H1 (cell line): ENCODE results near the gene PCDHB12.
"Not testable (repeated sequence)": the region's sequence is repeated elsewhere in the genome, so short reads cannot be mapped to it uniquely, and the experiment has no call there.

Experiments
- CEBPB ChIP-seq: IDR thresholded peaks from 2 replicates; pipeline ENCODE4 v1.6.1; 2012; ENCODE audit warnings: low read depth, low read length
- CTCF ChIP-seq, 3 experiments: IDR thresholded peaks; 1 replicate in 2 of 3; 2 replicates in 1 of 3; pipeline versions ENCODE4 v1.5.1 to v1.6.1; 2011; ENCODE audit warnings: low read length in 3 of 3, mild to moderate bottlenecking in 3 of 3, inconsistent platforms in 2 of 3, low read depth in 1 of 3, moderate library complexity in 1 of 3; ENCODE audit not compliant: insufficient read depth in 1 of 3; ENCODE audit errors: control extremely low read depth in 1 of 3
- EGR1 ChIP-seq: IDR thresholded peaks from 2 replicates; pipeline ENCODE4 v1.6.1; 2011; ENCODE audit warnings: low read depth, low read length, borderline replicate concordance
- EP300 ChIP-seq, 2 experiments: IDR thresholded peaks; 1 replicate in 1 of 2; 2 replicates in 1 of 2; pipeline ENCODE4 v1.6.1; 2011 to 2012; ENCODE audit warnings: low read depth in 2 of 2, low read length in 2 of 2, mild to moderate bottlenecking in 2 of 2, borderline replicate concordance in 1 of 2, inconsistent platforms in 1 of 2, moderate library complexity in 1 of 2
- GABPA ChIP-seq: IDR thresholded peaks from 2 replicates; pipeline ENCODE4 v1.6.1; 2011; ENCODE audit warnings: mild to moderate bottlenecking, low read length, moderate library complexity, borderline replicate concordance; ENCODE audit not compliant: insufficient read depth
- HDAC2 ChIP-seq, 2 experiments: fragments of 300-600 bp in 1 of 2; sonication (generic) in 1 of 2; IDR thresholded peaks; 2 replicates each; pipeline ENCODE4 v1.6.1; 2011 to 2012; ENCODE audit warnings: low read depth in 2 of 2, low read length in 2 of 2, mild to moderate bottlenecking in 2 of 2, moderate library complexity in 2 of 2, borderline replicate concordance in 1 of 2, inconsistent platforms in 1 of 2
- POLR2A ChIP-seq, 2 experiments: IDR thresholded peaks; 1 replicate in 1 of 2; 2 replicates in 1 of 2; pipeline ENCODE4 v1.6.1; 2011; ENCODE audit warnings: low read depth in 2 of 2, low read length in 2 of 2, mild to moderate bottlenecking in 2 of 2; ENCODE audit errors: control extremely low read depth in 1 of 2
- POU5F1 ChIP-seq: IDR thresholded peaks from 2 replicates; pipeline ENCODE4 v1.6.1; 2011; ENCODE audit warnings: low read depth, mild to moderate bottlenecking, low read length, moderate library complexity
- SRF ChIP-seq: IDR thresholded peaks from 2 replicates; pipeline ENCODE4 v1.6.1; 2011; ENCODE audit warnings: mild to moderate bottlenecking, low read depth, low read length, moderate library complexity
- SUZ12 ChIP-seq: fragments of 200-600 bp; sonication (generic); IDR thresholded peaks from 2 replicates; pipeline ENCODE4 v1.6.1; 2012; ENCODE audit warnings: mild to moderate bottlenecking, inconsistent platforms, low read length, moderate library complexity, mixed read lengths
- TF ChIP-seq, protein P1 (sequence below): fragments of 300-600 bp; sonication (generic); IDR thresholded peaks from 2 replicates; pipeline ENCODE4 v1.7.1; 2012; ENCODE audit warnings: low read length, moderate library complexity, mild to moderate bottlenecking, inconsistent platforms; ENCODE audit not compliant: insufficient replicate concordance

DNA sequence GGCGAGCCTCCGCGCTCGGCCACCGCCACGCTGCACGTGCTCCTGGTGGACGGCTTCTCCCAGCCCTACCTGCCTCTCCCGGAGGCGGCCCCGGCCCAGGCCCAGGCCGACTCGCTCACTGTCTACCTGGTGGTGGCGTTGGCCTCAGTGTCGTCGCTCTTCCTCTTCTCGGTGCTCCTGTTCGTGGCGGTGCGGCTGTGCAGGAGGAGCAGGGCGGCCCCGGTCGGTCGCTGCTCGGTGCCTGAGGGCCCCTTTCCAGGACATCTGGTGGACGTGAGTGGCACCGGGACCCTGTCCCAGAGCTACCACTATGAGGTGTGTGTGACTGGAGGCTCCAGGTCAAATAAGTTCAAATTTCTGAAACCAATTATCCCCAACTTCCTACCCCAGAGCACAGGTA is 2.3 kb downstream of the PCDHB12 start:
- TF ChIP-seq EGR1; CTCF (IDR thresholded peaks at IDR 0.05; ENCODE audit: control extremely low read depth in 1 of 3, insufficient read depth in 1 of 3, low read depth in 1 of 3, low read length in 3 of 3); POLR2A (IDR thresholded peaks at IDR 0.05; ENCODE audit: control extremely low read depth in 1 of 2, low read depth in 2 of 2, low read length in 2 of 2); EP300 (IDR thresholded peaks at IDR 0.05; ENCODE audit: borderline replicate concordance in 1 of 2, low read depth in 2 of 2, low read length in 2 of 2); GABPA; POU5F1; HDAC2 (IDR thresholded peaks at IDR 0.05; ENCODE audit: borderline replicate concordance in 1 of 2, low read depth in 2 of 2, low read length in 2 of 2); SUZ12; CEBPB; SRF: not testable (repeated sequence)
- TF ChIP-seq, protein P1, sequence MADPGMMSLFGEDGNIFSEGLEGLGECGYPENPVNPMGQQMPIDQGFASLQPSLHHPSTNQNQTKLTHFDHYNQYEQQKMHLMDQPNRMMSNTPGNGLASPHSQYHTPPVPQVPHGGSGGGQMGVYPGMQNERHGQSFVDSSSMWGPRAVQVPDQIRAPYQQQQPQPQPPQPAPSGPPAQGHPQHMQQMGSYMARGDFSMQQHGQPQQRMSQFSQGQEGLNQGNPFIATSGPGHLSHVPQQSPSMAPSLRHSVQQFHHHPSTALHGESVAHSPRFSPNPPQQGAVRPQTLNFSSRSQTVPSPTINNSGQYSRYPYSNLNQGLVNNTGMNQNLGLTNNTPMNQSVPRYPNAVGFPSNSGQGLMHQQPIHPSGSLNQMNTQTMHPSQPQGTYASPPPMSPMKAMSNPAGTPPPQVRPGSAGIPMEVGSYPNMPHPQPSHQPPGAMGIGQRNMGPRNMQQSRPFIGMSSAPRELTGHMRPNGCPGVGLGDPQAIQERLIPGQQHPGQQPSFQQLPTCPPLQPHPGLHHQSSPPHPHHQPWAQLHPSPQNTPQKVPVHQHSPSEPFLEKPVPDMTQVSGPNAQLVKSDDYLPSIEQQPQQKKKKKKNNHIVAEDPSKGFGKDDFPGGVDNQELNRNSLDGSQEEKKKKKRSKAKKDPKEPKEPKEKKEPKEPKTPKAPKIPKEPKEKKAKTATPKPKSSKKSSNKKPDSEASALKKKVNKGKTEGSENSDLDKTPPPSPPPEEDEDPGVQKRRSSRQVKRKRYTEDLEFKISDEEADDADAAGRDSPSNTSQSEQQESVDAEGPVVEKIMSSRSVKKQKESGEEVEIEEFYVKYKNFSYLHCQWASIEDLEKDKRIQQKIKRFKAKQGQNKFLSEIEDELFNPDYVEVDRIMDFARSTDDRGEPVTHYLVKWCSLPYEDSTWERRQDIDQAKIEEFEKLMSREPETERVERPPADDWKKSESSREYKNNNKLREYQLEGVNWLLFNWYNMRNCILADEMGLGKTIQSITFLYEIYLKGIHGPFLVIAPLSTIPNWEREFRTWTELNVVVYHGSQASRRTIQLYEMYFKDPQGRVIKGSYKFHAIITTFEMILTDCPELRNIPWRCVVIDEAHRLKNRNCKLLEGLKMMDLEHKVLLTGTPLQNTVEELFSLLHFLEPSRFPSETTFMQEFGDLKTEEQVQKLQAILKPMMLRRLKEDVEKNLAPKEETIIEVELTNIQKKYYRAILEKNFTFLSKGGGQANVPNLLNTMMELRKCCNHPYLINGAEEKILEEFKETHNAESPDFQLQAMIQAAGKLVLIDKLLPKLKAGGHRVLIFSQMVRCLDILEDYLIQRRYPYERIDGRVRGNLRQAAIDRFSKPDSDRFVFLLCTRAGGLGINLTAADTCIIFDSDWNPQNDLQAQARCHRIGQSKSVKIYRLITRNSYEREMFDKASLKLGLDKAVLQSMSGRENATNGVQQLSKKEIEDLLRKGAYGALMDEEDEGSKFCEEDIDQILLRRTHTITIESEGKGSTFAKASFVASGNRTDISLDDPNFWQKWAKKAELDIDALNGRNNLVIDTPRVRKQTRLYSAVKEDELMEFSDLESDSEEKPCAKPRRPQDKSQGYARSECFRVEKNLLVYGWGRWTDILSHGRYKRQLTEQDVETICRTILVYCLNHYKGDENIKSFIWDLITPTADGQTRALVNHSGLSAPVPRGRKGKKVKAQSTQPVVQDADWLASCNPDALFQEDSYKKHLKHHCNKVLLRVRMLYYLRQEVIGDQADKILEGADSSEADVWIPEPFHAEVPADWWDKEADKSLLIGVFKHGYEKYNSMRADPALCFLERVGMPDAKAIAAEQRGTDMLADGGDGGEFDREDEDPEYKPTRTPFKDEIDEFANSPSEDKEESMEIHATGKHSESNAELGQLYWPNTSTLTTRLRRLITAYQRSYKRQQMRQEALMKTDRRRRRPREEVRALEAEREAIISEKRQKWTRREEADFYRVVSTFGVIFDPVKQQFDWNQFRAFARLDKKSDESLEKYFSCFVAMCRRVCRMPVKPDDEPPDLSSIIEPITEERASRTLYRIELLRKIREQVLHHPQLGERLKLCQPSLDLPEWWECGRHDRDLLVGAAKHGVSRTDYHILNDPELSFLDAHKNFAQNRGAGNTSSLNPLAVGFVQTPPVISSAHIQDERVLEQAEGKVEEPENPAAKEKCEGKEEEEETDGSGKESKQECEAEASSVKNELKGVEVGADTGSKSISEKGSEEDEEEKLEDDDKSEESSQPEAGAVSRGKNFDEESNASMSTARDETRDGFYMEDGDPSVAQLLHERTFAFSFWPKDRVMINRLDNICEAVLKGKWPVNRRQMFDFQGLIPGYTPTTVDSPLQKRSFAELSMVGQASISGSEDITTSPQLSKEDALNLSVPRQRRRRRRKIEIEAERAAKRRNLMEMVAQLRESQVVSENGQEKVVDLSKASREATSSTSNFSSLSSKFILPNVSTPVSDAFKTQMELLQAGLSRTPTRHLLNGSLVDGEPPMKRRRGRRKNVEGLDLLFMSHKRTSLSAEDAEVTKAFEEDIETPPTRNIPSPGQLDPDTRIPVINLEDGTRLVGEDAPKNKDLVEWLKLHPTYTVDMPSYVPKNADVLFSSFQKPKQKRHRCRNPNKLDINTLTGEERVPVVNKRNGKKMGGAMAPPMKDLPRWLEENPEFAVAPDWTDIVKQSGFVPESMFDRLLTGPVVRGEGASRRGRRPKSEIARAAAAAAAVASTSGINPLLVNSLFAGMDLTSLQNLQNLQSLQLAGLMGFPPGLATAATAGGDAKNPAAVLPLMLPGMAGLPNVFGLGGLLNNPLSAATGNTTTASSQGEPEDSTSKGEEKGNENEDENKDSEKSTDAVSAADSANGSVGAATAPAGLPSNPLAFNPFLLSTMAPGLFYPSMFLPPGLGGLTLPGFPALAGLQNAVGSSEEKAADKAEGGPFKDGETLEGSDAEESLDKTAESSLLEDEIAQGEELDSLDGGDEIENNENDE: not testable (repeated sequence)
